Activated CD4-positive, alpha-beta T cell treated with anti-CD3 and anti-CD28 coated beads for 1 hour (primary cell): ENCODE measurements around the gene PLD4.
"Not testable (repeated sequence)": the region's sequence is repeated elsewhere in the genome, so short reads cannot be mapped to it uniquely, and the experiment has no call there.

Experiments used
- DNase-seq: peaks from one replicate; pipeline ENCODE4 v3.0.0-alpha.2; 2020

Gene PLD4, protein sequence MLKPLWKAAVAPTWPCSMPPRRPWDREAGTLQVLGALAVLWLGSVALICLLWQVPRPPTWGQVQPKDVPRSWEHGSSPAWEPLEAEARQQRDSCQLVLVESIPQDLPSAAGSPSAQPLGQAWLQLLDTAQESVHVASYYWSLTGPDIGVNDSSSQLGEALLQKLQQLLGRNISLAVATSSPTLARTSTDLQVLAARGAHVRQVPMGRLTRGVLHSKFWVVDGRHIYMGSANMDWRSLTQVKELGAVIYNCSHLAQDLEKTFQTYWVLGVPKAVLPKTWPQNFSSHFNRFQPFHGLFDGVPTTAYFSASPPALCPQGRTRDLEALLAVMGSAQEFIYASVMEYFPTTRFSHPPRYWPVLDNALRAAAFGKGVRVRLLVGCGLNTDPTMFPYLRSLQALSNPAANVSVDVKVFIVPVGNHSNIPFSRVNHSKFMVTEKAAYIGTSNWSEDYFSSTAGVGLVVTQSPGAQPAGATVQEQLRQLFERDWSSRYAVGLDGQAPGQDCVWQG

DNA sequence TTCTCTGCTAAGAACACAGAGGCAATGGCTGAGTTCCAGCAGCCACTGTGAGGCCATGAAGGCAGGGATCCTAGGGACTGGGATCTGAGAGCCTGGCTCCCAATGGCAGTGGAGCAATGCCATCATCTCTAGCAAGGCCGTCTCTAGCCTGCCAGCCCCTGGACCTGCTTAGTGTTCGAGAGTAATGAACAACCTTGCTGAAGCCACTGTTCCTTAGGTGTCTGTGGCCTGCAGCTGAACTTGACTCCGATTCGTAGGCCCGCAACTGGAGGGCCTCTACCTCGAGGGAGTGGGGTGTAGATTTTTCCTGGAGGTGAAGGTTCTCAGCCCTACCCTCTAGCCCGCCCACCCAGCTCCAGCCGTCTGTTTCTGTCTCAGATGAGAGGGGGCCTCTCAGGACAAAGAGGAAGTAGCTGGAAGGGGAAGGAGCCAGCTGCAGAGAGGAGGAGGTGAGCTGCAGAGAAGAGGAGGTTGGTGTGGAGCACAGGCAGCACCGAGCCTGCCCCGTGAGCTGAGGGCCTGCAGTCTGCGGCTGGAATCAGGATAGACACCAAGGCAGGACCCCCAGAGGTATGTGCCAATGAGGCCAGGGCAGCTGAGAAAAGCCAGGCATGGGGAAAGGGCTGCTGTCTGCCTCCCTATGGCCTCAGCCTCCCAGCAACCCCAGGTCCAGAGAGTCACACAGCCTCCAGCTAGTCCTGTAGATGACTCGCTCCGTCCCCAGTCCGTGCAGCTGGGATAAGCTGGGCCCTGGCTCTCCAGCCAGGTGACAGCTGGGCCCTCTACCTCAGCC is at the start of gene PLD4:
Gene PLD4, plus strand, starts transcription at position 459 of the 793 bp plus-strand sequence. CDS start 2,262 bp downstream, outside the sequence.
- DNase-seq: no peak

DNA sequence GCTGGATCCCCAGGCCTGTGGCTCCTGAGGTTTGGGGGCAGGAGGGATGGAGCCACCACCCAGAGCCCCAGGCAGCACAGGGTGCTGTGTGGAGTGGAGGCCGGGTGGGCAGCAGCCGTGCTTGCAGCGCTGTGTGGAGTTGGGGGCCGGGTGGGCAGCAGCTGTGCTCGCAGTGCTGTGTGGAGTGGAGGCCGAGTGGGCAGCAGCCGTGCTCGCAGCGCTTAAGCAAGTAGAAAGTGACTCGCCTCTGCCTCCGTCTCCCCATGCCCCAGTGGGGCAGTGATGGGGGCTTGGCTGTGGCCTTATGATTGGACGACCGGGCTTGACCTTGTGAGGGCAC is 49.3 kb upstream of the PLD4 start:
- DNase-seq: no peak

DNA sequence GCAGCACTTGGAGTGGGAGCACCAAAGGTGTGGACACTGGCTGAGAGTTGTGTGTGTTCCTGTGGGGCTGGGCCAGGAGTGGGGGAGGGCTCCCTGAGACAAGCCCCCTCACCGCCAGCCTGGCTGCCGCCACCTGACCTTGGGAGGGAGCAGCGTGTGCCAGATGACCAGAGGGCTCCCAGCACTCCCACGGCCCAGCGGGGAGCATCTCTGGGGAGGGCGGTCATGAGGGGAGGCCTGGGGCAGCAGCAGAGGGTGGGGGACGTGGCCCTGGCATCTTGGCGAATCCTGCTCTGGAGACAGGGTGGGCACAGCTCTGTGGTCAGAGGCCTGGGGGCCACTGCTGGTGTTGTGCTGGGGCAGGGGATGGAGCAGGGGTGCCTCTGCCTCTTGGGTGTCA is 48.9 kb upstream of the PLD4 start:
- DNase-seq: no peak

DNA sequence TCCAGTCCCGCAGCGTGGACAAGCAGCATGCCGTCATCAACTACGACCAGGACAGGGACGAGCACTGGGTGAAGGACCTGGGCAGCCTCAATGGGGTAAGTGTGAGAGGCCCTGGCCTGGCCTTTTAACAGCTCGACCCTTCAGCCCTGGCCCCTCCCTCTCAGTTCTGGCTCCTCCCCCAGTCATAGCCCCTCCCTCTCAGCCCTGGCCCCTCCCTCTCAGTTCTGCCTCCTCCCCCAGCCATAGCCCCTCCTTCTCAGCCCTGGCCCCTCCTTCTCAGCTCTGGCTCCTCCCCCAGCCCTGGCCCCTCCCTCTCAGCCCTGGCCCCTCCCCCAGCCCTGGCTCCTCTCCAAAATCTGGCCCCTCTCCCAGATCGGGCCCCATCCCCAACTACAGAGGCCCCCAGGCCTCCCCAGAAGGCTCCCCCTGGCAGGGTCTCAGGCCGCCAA is 48.4 kb upstream of the PLD4 start:
- DNase-seq: no peak

DNA sequence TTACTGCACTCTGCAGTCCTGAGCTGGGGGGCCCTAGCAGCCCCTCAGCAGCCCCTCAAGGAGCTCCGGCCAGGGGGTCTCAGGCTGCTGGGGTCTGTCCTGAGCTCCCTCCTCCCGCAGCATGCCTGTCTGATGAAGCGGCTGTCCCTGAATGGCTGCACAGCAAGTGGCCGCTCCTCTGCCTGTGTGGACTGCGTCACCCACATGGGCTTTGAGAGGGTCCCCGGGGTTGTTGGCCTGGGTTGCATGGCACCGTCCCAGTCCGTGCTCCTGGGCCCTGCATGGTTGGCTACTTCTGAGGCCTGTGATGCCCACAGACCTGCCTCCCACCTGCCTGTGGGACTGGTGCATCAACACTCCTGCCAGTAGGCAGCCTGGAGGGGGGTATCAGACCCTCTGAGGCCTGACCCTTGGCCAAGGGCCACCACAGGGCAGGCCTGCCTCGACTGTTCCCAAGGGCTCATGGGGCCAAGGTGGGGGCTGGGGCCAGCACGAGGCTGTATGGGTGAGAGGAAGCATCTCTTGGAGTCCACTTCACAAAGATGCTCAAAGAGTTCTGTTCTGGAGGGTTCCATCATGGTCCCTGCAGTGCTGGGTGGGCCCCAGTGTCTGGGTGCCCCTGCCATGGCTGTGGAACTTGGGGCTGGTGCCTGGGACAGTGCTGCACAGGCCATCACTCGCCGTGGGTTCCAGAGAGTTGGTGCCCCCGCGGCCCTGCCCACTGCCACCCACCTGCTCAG is 47.4 kb upstream of the PLD4 start:
- DNase-seq: no peak

DNA sequence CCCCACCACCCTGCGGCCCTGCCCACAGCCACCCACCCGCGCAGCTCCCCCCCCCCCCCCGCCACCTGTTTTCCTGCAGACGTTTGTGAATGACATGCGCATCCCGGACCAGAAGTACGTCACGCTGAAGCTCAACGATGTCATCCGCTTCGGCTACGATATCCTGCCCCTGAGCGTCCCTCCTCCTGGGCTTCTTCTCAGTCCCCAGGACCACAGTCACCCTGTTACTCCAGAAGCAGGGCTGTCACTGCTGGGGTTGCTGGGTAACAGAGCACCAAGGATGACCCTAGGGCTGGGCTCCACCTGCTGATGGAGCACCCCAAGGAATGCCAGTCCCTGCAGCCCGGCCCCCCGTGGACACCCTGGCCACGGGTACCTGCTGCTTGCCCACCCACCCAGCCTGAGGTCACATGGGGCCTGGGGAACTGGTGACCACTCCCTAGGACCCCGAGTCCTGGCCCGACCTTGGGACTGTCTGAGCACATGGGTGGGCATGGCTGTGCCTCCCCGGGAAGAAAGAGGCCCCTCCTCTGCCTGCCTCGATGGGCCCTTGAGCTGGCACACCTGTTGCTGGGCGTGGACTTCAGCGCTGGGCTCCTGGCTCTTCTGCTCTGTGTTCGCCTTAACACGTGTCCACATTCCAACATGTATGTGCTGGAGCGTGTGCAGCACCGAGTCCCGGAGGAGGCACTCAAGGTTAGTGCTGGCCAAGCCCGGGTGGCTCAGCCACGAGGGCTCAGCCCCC is 46.7 kb upstream of the PLD4 start:
- DNase-seq: no peak

DNA sequence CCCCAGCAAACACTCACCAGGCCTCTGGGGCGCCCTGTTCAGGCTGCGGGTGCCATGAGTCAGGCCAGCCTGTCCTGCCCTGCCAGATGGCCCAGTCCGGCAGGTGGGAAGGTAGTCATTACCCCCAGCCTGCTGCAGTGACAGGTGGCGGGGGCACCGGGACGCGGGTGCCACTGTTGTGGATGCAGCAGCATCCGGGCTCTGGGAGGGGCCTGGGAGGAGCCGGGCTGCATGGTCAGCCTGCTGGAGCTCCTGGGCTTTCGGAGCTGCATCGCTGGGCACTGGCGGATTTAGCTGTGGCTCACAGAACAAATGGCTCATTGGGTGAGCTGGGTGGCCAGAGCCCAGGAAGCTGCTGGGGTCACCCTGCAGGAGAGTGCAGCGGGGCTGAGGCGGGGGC is 46.1 kb upstream of the PLD4 start:
- DNase-seq: no peak

DNA sequence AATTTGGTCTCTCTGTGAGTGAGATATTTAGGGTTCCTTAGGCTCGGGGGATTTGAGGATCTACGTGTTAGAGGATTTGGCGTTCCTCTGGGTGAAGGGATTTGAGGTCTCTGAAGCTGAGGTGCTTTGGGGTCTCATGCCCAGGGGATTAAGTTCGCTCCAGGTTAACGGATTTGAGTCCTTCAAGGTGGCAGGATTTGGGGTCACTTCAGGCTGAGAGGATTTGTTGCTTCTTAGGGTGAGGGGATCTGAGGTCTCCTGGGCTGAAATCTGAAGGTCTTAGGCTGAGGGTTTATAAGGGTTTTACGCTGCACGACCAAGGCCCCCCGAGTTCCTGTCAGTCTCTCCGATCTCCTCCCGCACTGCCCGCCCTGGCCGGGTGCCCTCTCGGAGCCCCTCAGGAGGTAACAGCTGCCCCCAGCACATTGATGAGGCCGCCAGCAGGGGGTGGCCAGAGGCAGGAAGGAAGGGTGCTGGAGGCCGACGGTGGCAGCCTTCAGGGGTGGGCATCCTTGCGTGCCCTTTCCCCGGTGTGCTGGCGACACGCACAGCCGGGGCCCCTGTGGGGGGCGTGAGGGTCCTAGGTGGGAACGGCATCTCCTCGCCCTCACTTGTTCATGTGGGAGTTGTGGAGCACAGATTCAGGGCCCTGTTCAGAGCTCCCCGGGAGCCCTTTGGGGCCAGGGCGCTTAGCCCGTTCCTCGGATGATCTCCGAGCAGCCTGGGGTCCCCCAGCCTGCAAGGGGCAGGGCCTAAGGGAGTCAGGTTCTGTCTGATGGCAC is 45.3 kb upstream of the PLD4 start:
- DNase-seq: no peak

DNA sequence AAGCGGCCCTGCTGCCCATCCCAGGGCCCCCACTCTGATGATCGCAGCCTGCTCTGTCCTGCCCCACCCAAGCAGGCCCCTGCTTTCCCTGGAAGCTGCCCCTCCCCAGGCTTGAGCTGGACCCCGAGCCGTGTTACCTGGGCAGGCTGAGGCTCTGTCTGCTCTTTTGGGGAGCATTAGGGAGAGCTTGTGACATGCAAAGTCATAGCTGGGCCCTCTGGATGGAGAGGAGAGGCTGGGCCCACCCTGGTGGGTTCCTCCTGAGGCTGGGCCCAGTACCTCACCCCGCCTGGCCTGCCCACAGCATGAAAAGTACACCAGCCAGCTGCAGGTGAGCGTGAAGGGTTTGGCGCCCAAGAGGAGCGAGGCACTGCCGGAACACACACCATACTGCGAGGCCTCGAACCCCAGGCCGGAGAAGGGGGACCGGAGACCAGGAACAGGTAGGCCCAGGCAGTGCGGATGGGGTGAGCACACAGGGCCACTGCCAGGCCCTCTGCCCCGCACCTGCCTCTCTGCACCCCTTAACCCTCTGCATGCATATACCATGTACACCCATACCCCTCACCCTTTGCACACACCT is 44.6 kb upstream of the PLD4 start:
- no peak for DNase-seq

DNA sequence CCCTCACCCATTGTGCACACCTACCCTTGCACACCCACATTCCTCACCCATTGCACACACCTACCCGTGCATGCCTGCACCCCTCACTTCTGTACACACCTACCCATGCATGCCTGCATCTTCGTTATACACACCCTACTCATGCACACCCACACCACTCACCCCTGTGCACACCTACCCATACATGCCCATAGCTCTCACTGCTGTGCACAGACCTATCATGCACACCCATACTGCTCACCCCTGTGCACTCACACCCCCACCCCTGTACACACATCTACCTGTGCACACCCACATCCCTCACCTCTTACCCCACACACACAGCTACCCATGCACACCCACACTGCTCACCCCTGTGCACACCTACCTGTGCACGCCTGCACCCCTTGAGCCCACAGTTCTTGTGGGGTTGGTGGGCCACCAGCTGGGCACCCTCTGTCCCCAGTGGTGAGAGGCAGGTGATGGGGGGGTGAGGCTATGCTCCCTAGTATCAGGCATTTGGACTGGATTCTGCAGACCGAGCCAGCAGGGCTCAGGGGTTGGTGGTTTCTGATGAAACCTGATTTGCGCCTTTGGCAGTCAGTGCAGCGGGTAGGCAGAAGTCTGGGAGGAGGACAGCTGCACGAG is 44.0 kb upstream of the PLD4 start:
- no peak for DNase-seq

DNA sequence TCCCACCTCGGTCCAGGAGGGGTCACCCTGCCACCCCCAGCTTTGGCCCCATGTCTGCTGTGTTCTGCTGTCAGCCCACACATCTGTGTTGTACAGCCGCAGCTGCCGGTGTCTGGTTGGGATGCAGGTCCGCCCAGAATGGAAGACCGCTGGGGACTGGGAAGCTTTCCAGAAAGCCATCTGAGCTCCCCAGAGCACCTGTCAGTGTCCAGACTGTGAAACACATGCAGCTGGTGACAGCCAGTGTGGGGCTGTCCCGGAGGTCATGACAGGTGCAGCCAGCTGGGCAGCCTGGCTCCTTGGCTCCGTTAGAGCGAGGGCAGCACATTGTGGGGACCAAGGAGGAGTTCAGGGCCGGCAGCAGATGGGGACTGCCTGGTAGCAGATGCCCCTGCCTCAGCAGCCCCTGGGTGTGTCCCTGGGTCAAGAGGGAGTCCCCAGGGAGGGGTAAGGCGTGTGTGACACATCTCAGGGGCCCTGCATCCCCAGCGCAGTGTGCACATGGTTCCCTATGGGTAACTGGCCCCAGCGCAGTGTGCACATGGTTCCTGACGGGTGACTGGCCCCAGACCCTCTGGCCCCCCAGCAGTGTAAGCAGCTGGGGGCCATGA is 43.2 kb upstream of the PLD4 start:
- no peak for DNase-seq

DNA sequence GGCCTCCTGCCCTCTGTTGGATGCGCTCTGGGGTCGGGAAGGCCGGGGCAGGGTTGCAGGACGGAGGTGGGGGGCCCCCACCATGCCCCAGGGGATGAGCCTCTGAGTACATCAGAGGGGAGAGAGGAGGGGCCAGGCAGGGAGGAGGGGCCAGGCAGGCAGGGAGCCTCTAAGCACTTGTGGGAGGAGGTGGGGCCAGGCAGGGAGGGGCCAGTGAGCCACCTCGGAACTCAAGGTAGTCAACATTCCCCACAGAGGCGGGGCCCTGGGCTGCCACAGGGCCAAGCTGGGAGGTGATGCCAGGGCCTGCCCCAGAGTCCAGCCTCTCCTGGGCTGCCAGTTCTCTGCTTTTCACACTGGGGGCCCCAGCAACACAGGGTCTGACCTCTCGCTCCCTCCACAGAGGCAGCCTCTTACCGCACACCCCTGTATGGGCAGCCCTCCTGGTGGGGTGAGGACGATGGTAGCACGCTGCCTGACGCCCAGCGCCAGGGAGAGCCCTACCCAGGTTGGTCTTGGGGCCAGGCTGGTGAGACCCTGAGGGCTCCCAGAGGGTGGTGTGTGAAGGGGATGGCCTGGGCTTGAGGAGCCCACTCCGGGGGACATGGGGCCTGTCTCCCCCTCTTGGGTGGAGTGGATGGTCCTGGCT is 42.2 kb upstream of the PLD4 start:
- DNase-seq: no peak

DNA sequence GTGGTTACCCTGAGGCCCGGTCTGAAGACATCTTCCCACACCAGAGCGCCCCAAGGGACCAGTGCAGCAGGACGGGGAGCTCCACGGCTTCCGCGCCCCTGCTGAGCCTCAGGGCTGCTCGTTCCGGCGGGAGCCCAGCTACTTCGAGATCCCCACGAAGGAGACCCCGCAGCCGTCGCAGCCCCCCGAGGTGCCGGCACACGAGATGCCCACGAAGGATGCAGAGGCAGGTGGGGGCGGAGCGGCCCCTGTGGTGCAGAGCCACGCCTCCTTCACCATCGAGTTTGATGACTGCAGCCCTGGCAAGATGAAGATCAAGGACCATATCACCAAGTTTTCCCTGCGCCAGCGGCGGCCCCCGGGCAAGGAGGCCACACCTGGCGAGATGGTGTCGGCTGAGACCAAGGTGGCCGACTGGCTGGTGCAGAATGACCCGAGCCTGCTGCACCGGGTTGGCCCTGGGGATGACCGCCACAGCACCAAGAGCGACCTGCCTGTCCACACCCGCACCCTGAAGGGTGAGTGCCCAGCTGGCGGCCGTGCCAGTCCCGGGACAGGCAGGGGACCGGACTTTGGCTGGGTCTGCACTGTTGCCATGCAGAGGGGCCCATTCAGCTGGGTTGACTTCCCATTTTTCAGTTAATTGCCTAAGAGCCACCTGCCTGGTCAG is 41.6 kb upstream of the PLD4 start:
- no peak for DNase-seq

DNA sequence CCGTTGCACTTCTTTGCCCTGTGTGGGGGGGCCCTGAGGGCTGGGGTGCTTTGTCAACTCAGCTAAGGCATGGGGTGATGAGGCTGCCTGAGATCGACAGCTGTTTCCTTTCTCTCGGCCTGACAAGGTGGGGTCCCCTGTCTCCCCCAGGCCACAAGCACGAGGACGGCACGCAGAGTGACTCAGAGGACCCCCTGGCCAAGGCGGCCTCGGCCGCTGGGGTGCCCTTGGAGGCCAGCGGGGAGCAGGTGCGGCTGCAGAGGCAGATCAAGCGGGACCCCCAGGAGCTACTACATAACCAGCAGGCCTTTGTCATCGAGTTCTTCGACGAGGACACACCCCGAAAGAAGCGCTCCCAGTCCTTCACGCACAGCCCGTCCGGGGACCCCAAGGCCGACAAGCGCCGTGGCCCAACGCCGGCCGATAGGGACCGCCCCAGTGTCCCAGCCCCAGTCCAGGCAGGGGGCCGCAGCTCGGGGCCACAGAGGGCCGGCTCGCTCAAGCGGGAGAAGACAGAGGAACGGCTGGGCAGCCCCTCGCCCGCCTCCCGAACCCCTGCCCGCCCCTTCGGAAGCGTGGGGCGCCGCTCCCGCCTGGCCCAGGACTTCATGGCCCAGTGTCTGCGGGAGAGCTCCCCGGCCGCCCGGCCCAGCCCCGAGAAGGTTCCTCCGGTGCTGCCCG is 40.9 kb upstream of the PLD4 start:
- DNase-seq: no peak

DNA sequence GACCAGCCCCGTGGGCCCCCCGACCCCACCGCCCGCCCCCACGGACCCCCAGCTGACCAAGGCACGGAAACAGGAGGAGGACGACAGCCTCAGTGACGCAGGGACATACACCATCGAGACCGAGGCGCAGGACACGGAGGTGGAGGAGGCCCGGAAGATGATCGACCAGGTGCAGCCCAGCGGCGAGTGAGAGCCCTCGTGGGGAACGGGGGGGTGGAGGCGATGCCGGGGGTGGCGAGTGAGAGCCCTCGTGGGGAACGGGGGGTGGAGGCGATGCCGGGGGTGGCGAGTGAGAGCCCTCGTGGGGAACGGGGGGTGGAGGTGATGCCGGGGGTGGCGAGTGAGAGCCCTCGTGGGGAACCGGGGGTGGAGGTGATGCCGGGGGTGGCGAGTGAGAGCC is 40.3 kb upstream of the PLD4 start:
- DNase-seq: not testable (repeated sequence)

DNA sequence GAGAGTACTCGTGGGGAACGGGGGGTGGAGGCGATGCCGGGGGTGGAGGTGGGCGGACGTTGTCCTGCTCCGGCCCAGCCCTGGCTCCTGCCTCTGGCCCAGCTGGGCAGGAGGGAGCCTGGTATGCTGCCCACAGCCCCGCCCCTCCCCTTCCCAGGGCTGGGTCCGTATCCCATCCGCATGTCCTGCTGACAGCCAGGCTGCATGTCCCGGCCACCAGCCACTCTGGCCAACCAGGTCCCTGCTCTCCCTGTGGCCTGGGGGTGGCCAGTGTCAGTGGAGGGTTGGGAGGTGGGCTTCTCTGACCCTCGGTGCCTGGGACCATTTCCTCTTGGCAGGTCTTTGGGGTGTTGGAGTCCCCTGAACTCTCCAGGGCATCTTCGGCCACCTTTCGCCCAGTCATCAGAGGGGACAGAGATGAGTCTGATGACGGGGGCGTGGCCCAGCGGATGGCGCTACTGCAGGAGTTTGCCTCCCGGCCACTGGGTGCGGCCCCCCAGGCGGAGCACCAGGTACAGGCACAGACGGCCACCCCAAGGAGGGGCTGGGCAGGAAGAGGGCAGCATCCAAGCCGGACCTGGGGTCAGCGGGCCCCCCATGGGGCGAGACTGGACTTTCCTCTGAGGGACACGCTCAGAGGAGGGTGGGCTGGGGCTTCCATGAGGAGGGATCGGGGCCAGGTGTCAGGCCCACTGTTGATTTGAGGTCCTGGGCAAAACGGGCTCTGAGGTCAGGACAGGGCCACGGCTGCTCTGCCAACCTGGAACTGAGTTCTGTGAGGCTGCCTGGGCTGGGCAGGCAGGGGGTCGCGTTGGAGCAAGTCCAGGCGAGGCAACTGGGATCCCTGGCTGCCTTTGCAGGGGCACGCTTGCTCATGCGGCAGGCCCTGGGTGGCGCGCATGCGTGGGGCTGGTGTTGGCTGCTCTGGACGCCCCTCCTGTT is 39.4 kb upstream of the PLD4 start:
- no peak for DNase-seq

DNA sequence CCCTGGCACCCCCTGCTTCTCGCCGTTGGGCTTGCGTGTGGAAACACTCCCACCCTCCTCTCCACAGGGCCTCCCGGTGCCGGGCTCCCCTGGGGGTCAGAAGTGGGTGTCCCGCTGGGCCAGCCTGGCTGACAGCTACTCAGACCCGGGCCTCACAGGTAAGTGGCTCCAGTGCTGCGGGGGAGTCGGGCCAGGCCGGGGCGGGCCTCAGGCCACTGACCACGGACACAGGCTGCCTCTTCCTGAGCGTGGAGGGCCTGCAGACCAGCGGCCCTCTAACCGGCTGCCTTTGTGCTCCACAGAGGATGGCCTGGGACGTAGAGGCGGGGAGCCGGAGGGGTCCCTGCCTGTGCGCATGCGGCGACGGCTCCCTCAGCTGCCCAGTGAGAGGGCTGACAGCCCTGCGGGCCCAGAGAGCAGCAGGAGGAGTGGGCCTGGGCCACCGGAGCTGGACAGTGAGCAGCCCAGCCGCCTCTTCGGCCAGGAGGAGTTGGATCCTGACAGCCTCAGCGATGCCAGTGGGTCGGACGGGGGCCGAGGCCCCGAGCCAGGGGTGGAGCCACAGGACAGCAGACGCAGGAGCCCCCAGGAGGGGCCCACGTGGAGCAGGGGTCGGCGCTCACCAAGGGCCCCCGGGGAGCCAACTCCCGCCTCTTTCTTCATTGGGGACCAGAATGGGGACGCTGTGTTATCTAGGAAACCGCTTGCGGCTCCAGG is 38.5 kb upstream of the PLD4 start:
- DNase-seq: no peak
